ENCODE data around the gene CACUL1.

The CACUL1 gene

GRCh38 chr10:118732245-118733165 is 22.3 kb downstream of the CACUL1 start:
- DNase-seq = no peak

GRCh38 chr10:118730756-118731456 is 23.9 kb downstream of the CACUL1 start:
- no peak for DNase-seq

- no peak for DNase-seq
Measured at GRCh38 chr10:118729641-118730258, 25.0 kb downstream of the CACUL1 start.

GRCh38 chr10:118729200-118729599 is 25.6 kb downstream of the CACUL1 start:
- no peak for DNase-seq

GRCh38 chr10:118725886-118726500 is 28.8 kb downstream of the CACUL1 start:
- DNase-seq = no peak

GRCh38 chr10:118723466-118723865 is 31.3 kb downstream of the CACUL1 start:
- no peak for DNase-seq

GRCh38 chr10:118721539-118721876 is 33.3 kb downstream of the CACUL1 start:
- no peak for DNase-seq

- DNase-seq = peak; percentile 15
Measured at GRCh38 chr10:118720685-118721538, 33.9 kb downstream of the CACUL1 start.

- no peak for DNase-seq
Measured at GRCh38 chr10:118714366-118714765, 40.4 kb downstream of the CACUL1 start.

- no peak for DNase-seq
Measured at GRCh38 chr10:118712930-118713634, 41.7 kb downstream of the CACUL1 start.

GRCh38 chr10:118712080-118712479 is 42.7 kb downstream of the CACUL1 start:
- no peak for DNase-seq

GRCh38 chr10:118710487-118710886 is 44.3 kb downstream of the CACUL1 start:
- DNase-seq = no peak

- DNase-seq = no peak
Measured at GRCh38 chr10:118708571-118708970, 46.2 kb downstream of the CACUL1 start.

GRCh38 chr10:118704711-118705110 is 50.1 kb downstream of the CACUL1 start:
- DNase-seq = no peak

GRCh38 chr10:118701529-118702323 is 53.0 kb downstream of the CACUL1 start:
- DNase-seq = no peak

- no peak for DNase-seq
Measured at GRCh38 chr10:118698421-118698820, 56.3 kb downstream of the CACUL1 start.

- DNase-seq = no peak
Measured at GRCh38 chr10:118694848-118695247, 59.9 kb downstream of the CACUL1 start.

- no peak for DNase-seq
Measured at GRCh38 chr10:118692872-118693271, 61.9 kb downstream of the CACUL1 start.

- DNase-seq = no peak
Measured at GRCh38 chr10:118689070-118689858, 65.5 kb downstream of the CACUL1 start.

- DNase-seq = no peak
Measured at GRCh38 chr10:118687472-118687871, 67.3 kb downstream of the CACUL1 start.

Measured in NCI-H1436 treated with DMSO at 0.1 percent for 48 hours (cell line).